GM12801 (cell line): ENCODE measurements around the gene RAPGEF5.

Source experiments
- CTCF ChIP-seq: IDR thresholded peaks from one replicate; pipeline ENCODE4 v1.5.1; 2011; ENCODE audit warnings: control low read depth; ENCODE audit not compliant: insufficient read length; ENCODE audit errors: extremely low read depth

RAPGEF5 gene

GRCh38 chr7:22094413-22095342, 262.3 kb downstream of the RAPGEF5 start:
- no peak for TF ChIP-seq CTCF

- TF ChIP-seq CTCF: no peak
Observed at GRCh38 chr7:22093936-22094335, 263.0 kb downstream of the RAPGEF5 start.

GRCh38 chr7:22093001-22093400, 264.0 kb downstream of the RAPGEF5 start:
- TF ChIP-seq CTCF: no peak

- no peak for TF ChIP-seq CTCF
Observed at GRCh38 chr7:22090512-22090911, 266.4 kb downstream of the RAPGEF5 start.

GRCh38 chr7:22090107-22090506, 266.8 kb downstream of the RAPGEF5 start:
- no peak for TF ChIP-seq CTCF

GRCh38 chr7:22088827-22089226, 268.1 kb downstream of the RAPGEF5 start:
- TF ChIP-seq CTCF: no peak

GRCh38 chr7:22087861-22088260, 269.1 kb downstream of the RAPGEF5 start:
- TF ChIP-seq CTCF: no peak
